Prostate gland (tissue), 2 donors: ENCODE results near the gene TPO.

ENCODE experiments used
- POLR2A ChIP-seq: fragments of 450-650 bp; IDR thresholded peaks from one replicate; pipeline ENCODE4 v1.6.1; 2016; ENCODE audit warnings: antibody characterized with exemption, mild to moderate bottlenecking
- POLR2AphosphoS5 ChIP-seq: sonication (generic); formaldehyde crosslinking; IDR thresholded peaks from one replicate; pipeline ENCODE4 v1.6.1; 2017; ENCODE audit warnings: antibody characterized with exemption
- TF ChIP-seq, protein P1 (sequence below), 4 experiments: fragments of 200-600 bp in 2 of 4; fragments of 450-650 bp in 2 of 4; sonication (generic) in 2 of 4; IDR thresholded peaks; 1 replicate in 3 of 4; 2 replicates in 1 of 4; pipeline ENCODE4 v1.5.1; 2016 to 2019; ENCODE audit warnings: antibody characterized with exemption in 4 of 4, mild to moderate bottlenecking in 2 of 4, moderate library complexity in 2 of 4

GRCh38 chr2:1590596-1591460 lies 177.6 kb downstream of the TPO start:
- TF ChIP-seq, protein P1, sequence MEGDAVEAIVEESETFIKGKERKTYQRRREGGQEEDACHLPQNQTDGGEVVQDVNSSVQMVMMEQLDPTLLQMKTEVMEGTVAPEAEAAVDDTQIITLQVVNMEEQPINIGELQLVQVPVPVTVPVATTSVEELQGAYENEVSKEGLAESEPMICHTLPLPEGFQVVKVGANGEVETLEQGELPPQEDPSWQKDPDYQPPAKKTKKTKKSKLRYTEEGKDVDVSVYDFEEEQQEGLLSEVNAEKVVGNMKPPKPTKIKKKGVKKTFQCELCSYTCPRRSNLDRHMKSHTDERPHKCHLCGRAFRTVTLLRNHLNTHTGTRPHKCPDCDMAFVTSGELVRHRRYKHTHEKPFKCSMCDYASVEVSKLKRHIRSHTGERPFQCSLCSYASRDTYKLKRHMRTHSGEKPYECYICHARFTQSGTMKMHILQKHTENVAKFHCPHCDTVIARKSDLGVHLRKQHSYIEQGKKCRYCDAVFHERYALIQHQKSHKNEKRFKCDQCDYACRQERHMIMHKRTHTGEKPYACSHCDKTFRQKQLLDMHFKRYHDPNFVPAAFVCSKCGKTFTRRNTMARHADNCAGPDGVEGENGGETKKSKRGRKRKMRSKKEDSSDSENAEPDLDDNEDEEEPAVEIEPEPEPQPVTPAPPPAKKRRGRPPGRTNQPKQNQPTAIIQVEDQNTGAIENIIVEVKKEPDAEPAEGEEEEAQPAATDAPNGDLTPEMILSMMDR (IDR thresholded peaks at IDR 0.05) = no peak
- TF ChIP-seq POLR2A (no peak), POLR2AphosphoS5 (peak; percentile 8)
